Measurements from ENCODE around the gene GRID1.
"Not testable (repeated sequence)": the region's sequence is repeated elsewhere in the genome, so short reads cannot be mapped to it uniquely, and the experiment has no call there.

The GRID1 gene

DNA sequence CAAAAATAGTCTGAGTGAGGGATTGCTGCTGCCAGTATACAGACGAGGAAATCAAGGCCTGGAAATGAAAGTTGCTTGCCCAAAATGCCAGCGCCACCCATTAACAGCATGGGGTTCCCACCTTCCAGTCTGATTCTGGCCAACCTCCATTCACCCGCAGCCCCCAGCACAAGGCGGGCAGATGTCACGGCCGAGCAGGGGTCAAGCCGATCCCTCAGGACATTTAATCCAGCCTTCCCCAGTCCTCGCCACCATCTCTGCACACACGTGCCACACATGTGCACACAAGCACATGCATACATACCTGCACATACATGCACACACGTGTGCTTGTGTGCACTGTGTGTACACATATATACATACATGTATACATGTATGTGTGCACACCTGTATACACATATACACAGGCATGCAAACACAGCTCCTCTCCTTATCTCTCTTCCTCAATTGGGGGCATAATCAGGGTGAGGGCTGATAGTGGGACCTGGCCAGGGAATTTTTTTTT is 122.9 kb downstream of the GRID1 start:
- no peak for DNase-seq (ENCODE audit: low read depth)
- H3K4me3 ChIP-seq (ENCODE audit: low read length) = no peak overlapping the region
- TF ChIP-seq CTCF (IDR thresholded peaks at IDR 0.05; ENCODE audit: insufficient read depth, low read depth, low read length, missing control alignments) = no peak

DNA sequence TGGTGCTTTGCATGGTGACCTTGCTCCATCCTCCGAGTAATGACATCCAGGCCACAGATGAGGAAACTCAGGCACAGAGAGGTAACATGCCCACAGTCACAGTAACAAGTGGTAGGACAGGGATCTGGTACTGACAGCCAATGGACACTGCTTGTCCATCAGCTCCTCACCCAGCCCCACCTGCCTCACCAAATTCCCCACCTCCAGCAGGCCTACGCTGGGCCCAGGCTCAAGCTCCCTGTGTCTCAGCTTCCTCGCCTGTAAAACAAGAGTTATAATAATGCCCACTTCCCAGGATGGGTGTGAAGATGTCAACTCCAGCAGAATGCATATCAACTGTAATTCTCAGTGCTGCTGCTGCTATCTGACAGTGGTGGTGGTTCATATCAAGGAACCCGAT is 123.8 kb downstream of the GRID1 start:
- DNase-seq (ENCODE audit: low read depth) = no peak
- H3K4me3 ChIP-seq (ENCODE audit: low read length) = no peak overlapping the region
- TF ChIP-seq CTCF (IDR thresholded peaks at IDR 0.05; ENCODE audit: insufficient read depth, low read depth, low read length, missing control alignments) = no peak

- H3K4me3 ChIP-seq (ENCODE audit: low read length); DNase-seq (ENCODE audit: low read depth): not testable (repeated sequence)
These were observed 128.5 kb downstream of the GRID1 start for GRCh38 chr10:86238089-86238488.

GRCh38 chr10:86234541-86235270 is 131.9 kb downstream of the GRID1 start:
- DNase-seq (ENCODE audit: low read depth) = no peak
- TF ChIP-seq CTCF (IDR thresholded peaks at IDR 0.05; ENCODE audit: insufficient read depth, low read depth, low read length, missing control alignments) = no peak
- H3K4me3 ChIP-seq (ENCODE audit: low read length) = no peak overlapping the region

GRCh38 chr10:86234107-86234506 is 132.5 kb downstream of the GRID1 start:
- no peak overlapping the region for H3K4me3 ChIP-seq (ENCODE audit: low read length)
- no peak for TF ChIP-seq CTCF (IDR thresholded peaks at IDR 0.05; ENCODE audit: insufficient read depth, low read depth, low read length, missing control alignments)
- DNase-seq (ENCODE audit: low read depth) = no peak

DNA sequence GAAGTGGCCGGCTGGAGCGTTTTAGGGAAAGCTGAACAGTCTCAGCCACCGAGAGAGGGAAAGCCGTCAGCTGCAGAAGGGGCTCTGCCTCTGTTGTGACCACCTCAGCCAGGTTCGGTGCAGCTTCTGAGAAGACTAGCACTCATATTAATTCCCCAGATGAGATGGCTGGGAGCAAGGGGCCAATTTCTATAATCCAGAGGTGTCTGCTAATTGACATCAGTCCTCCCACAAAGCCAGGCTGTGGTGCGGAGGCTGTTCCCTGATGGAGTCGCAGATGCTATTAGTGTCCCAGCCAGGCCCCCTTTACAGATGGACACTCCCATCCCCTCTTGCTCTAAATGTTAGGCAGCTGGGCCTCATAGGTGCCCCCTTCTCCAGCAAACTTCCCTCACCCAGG is 133.5 kb downstream of the GRID1 start:
- TF ChIP-seq CTCF (IDR thresholded peaks at IDR 0.05; ENCODE audit: insufficient read depth, low read depth, low read length, missing control alignments) = no peak
- DNase-seq (ENCODE audit: low read depth) = no peak
- no peak overlapping the region for H3K4me3 ChIP-seq (ENCODE audit: low read length)

DNA sequence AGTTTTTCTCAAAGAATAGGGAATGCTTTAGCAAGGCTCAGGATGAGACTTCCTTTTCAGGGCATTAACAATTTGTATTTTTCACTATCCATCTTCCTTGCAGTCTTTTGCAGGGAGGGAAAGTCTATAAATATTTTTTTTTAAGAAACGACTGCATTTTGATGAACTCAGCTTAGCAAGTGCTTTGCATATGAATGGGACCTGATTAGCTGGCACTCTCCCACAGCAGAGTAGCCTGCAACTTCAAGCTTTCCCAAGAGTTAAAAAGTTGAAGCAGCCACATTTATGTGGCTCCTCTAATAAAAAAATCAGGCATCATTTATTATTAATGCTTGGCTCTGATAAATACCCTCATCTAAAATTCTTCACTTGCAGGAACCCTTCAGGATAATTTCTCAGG is 134.0 kb downstream of the GRID1 start:
- no peak for TF ChIP-seq CTCF (IDR thresholded peaks at IDR 0.05; ENCODE audit: insufficient read depth, low read depth, low read length, missing control alignments)
- no peak overlapping the region for H3K4me3 ChIP-seq (ENCODE audit: low read length)
- no peak for DNase-seq (ENCODE audit: low read depth)
